GM10266 (cell line): Measurements from ENCODE around the gene USH2A.

ENCODE experiments used
- DNase-seq: peaks from one replicate; pipeline ENCODE4 v3.0.0; 2012; ENCODE audit errors: extremely low spot score
- CTCF ChIP-seq: IDR thresholded peaks from 2 replicates; pipeline ENCODE4 v1.5.1; 2012; ENCODE audit warnings: mild to moderate bottlenecking, low read depth; ENCODE audit not compliant: control insufficient read depth, insufficient read depth; ENCODE audit errors: missing control alignments

USH2A gene

GRCh38 chr1:215606036-215606435 lies 817.2 kb downstream of the USH2A start:
- no peak for TF ChIP-seq CTCF
- DNase-seq, result no peak

- no peak for DNase-seq
- TF ChIP-seq CTCF, result no peak
These were observed 818.1 kb downstream of the USH2A start for GRCh38 chr1:215605011-215605621.

GRCh38 chr1:215603319-215603718 lies 819.9 kb downstream of the USH2A start:
- no peak for TF ChIP-seq CTCF
- no peak for DNase-seq

DNA sequence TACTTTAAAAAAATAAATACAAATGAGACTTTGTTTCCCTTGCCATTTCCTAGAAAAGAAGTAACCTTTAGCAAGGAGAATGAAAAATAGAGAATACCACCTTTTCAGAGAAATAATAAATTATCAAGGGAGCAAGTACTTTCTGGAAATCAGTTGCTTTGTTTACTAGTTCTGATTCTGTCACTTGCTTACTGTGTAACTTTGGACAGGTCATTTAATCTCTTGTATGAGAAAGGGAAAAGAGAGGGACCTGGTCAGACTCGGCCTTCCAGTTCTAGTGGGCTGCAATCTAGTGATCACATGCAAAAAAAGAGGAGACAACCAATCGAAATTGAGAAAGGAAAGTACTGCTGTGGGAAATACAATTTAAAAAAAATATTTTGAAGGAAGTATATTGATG lies 822.0 kb downstream of the USH2A start:
- DNase-seq, result no peak

GRCh38 chr1:215600867-215601266 lies 822.4 kb downstream of the USH2A start:
- no peak for TF ChIP-seq CTCF
- no peak for DNase-seq

More for the DNA sequence above, 822.0 kb downstream of the USH2A start:
- TF ChIP-seq CTCF, result no peak

DNA sequence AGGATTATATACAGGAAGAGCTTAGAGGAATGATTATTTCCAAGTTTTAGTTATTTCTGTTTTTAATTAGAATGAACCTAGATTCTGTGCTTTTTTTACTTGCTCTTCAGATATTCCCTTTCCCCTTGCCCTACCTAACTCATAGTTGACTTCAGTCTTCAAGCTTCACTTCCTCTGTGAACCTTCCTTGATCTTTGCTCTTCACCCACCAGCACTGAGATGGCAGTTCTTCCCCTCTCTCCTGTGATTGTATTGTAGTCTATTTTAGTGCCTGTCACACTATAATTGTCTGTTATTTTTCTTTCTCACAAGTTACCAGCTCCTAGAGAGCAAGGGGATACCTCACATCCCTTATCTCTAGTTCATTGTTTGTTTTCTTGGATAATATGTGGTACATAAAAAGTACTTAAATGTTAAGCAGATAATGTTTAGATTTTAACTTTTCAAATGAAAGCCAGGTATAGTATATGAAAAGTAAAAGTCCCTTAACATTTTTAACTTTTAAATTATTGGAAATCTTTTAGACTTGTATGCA lies 822.9 kb downstream of the USH2A start:
- TF ChIP-seq CTCF, result no peak
- peak; percentile 5 for DNase-seq

- no peak for TF ChIP-seq CTCF
- no peak for DNase-seq
These were observed 823.7 kb downstream of the USH2A start for GRCh38 chr1:215599418-215600074.
